Colonic mucosa (tissue), 4 donors: ENCODE data around the gene POLRMT. TPM values are rescaled to one million over a fixed set of nuclear protein-coding genes. Genes with fewer than 3 reads are reported as not detected.

ENCODE experiments used
- DNase-seq: peaks from one replicate; pipeline ENCODE4 v3.0.0-alpha.2; 2020
- H3K27ac ChIP-seq: fragments of 200-600 bp; one replicate; pipeline ENCODE4 v1.8.0; 2021
- H3K27me3 ChIP-seq: fragments of 200-600 bp; one replicate; pipeline ENCODE4 v1.8.0; 2021
- H3K36me3 ChIP-seq: fragments of 200-600 bp; one replicate; pipeline ENCODE4 v1.8.0; 2021
- H3K4me1 ChIP-seq: fragments of 200-600 bp; one replicate; pipeline ENCODE4 v1.8.0; 2021; ENCODE audit warnings: mild to moderate bottlenecking
- H3K4me3 ChIP-seq: fragments of 200-600 bp; one replicate; pipeline ENCODE4 v1.8.0; 2021
- H3K9ac ChIP-seq, 2 donors: one replicate each; pipeline ENCODE4 v1.7.0; 2013; ENCODE audit warnings: control low read depth in 2 of 2, low read depth in 2 of 2, low read length in 2 of 2
- H3K9me3 ChIP-seq: fragments of 200-600 bp; one replicate; pipeline ENCODE4 v1.8.0; 2021
- intact Hi-C: fragments of 100-400 bp; cut with DNase I; formaldehyde crosslinking; loops from one replicate; pipeline ENCODE4 v1.14.1; 2022
- total RNA-seq, 2 donors: library from RNA; stranded (reverse); fragmentation: NEBNext Ultra II Directional in 1 of 2; extraction: Animal tissue kit (Norgen Biotek cat#: 25700) in 1 of 2; gene quantifications; one replicate each; pipeline ENCODE4 v1.2.1, GENCODE V29; 2021
- TF ChIP-seq, protein P1 (sequence below): fragments of 200-600 bp; IDR thresholded peaks from one replicate; pipeline ENCODE4 v1.8.0; 2022; ENCODE audit warnings: antibody characterized with exemption, mild to moderate bottlenecking
- donor health status: healthy.
- donor health status: DM: no; HTN: no; CAD: no.
- donor health status: DM: no; HTN: no; CAD: no.

Gene POLRMT
- total RNA-seq, 2 donors from 2014 or later: 50.2 to 77.3 TPM

GRCh38 chr19:639253-640160 lies 6.2 kb upstream of the POLRMT start, which contains the start of gene FGF22:
FGF22 (plus strand) TSS chr19:639879; CDS start chr19:639926, 47 bp downstream.
- Histone ChIP-seq H3K36me3 (no peaks in the 10 kb centered on the region), H3K27ac (no peak within 1 kb of the TSS), H3K9me3 (no peaks in the 10 kb centered on the region), H3K4me3 (peak within 1 kb of the TSS; percentile 39), H3K9ac (peak within 1 kb of the TSS in 1 of 2 donors; percentile 26), H3K27me3 (no peaks in the 10 kb centered on the region), H3K4me1 (no peaks in the 10 kb centered on the region)
- DNase-seq: peak; percentile 96
- intact Hi-C loops: no loop called here
- TF ChIP-seq, protein P1, sequence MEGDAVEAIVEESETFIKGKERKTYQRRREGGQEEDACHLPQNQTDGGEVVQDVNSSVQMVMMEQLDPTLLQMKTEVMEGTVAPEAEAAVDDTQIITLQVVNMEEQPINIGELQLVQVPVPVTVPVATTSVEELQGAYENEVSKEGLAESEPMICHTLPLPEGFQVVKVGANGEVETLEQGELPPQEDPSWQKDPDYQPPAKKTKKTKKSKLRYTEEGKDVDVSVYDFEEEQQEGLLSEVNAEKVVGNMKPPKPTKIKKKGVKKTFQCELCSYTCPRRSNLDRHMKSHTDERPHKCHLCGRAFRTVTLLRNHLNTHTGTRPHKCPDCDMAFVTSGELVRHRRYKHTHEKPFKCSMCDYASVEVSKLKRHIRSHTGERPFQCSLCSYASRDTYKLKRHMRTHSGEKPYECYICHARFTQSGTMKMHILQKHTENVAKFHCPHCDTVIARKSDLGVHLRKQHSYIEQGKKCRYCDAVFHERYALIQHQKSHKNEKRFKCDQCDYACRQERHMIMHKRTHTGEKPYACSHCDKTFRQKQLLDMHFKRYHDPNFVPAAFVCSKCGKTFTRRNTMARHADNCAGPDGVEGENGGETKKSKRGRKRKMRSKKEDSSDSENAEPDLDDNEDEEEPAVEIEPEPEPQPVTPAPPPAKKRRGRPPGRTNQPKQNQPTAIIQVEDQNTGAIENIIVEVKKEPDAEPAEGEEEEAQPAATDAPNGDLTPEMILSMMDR: no peak

DNA sequence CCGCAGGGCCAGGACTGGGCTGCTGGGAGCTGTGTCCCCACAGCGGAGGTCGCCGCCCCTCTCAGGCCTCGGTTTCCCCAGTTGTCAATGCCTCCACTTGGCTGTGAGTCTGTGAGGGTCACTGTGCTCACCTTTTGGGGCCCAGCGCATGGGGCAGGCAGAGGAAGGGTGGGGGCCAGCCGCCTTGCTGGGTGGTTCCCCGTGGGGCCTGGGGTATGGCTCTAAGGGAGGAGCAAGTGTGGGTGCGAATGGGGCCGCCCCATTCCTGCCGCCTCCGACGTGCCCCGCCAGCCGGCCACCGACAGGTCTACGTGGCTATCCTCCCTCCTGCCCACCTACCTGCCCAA lies 5.5 kb upstream of the POLRMT start:
- Histone ChIP-seq H3K9me3 (no peaks in the 10 kb centered on the region), H3K4me1 (no peaks in the 10 kb centered on the region), H3K9ac (no peak overlapping the region), H3K27me3 (no peaks in the 10 kb centered on the region), H3K4me3 (peak overlapping the region; percentile 39), H3K36me3 (no peaks in the 10 kb centered on the region), H3K27ac (no peak overlapping the region)
- DNase-seq: no peak
- intact Hi-C loops: no loop called here
- TF ChIP-seq, protein P1: no peak

DNA sequence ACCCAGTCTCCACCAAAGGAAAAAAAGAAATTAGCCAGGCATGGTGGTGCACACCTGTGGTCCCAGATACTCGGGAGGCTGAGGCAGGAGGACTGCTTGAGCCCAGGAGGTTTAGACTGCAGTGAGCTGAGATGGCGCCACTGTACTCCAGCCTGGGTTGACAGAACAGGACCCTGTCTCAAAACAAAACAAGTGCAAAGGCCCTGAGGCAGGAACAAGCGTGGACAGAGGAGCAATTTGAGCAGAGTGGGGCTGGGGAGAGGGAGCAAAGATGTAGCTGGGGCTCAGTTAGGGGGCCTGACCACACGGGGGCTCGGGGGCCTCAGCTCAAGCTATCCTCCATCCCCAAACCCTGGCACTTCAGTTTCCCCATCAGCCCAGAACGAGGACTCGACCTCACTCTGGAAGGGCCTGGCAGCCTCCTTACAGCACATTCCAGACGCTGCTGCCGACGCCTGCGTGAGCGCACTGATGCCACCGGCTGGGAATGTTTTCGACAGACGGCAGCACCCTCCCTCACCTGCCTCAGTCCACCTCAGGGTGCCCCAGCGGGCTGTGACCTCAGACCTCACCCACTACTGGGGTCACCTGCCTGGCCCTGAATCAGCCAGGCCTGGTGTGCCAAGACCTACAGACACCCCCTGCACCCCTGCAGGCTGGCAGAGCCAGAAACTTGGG lies 1.8 kb upstream of the POLRMT start:
- Histone ChIP-seq H3K9me3 (no peaks in the 10 kb centered on the region), H3K4me3 (no peak overlapping the region), H3K9ac (no peak overlapping the region), H3K27me3 (no peaks in the 10 kb centered on the region), H3K36me3 (no peaks in the 10 kb centered on the region), H3K4me1 (peaks cover 11% of the 10 kb centered on the region), H3K27ac (no peak overlapping the region)
- TF ChIP-seq, protein P1: no peak
- intact Hi-C loops: no loop called here
- DNase-seq: no peak

DNA sequence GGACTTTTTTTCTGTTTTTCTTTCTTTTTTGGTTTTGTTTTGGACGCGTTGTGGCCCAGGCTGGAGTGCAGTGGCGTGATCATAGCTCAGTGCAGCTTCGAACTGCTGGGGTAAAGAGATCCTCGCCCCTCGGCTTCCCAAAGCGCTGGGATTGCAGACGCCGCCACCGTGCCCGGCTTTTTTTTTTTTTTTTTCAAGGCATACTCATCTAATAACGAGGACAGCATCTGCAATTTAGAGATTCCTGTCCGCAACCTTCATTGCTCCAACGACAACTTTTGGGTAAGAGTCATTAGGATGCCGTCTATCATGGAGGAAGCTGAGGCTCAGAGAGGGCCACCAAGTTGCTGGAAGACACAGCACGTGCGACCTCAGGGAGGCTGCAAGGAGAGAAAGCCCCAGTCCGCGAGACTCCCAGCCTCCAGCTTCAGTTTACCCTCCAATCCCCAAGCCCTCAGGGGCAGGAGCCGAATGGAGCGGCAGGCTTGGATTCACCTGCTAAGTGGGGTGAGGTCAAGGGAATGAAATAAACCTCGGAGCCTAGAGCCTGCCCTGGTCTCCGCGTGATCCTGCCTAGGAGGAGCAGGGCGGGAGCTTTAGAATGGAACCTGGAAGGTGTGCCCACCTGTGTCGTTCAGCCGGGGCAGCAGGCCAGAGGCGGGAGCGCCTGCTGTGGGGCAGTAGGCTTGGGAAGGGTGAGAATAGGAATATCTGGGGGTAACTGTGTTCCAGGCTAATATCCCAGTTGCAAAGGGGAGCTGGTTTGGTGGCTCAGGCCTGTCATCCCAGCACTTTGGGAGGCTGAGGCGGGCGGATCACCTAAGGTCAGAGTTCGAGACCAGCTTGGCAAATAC lies 676 bp upstream of the POLRMT start:
- Histone ChIP-seq H3K27me3 (no peaks in the 10 kb centered on the region), H3K4me1 (peaks cover 11% of the 10 kb centered on the region), H3K4me3 (peak overlapping the region; percentile 98), H3K9ac (peak overlapping the region; percentile 69 to 71), H3K36me3 (no peaks in the 10 kb centered on the region), H3K27ac (peak overlapping the region; percentile 44), H3K9me3 (no peaks in the 10 kb centered on the region)
- intact Hi-C loops: no loop called here
- TF ChIP-seq, protein P1: no peak
- no peak for DNase-seq

GRCh38 chr19:632579-633067 lies 714 bp downstream of the POLRMT start:
- no peaks in the 10 kb centered on the region for H3K27me3 ChIP-seq
- TF ChIP-seq, protein P1: no peak
- H3K36me3 ChIP-seq: no peaks in the 10 kb centered on the region
- peak overlapping the region; percentile 98 for H3K4me3 ChIP-seq
- peak; percentile 77 for DNase-seq
- H3K4me1 ChIP-seq: peaks cover 11% of the 10 kb centered on the region
- H3K9ac ChIP-seq: peak overlapping the region; percentile 91 to 92
- no peaks in the 10 kb centered on the region for H3K9me3 ChIP-seq
- intact Hi-C loops: no loop called here
- H3K27ac ChIP-seq: peak overlapping the region; percentile 76
